ENCODE data around the gene PABPN1L. TPM values are rescaled to one million over a fixed set of nuclear protein-coding genes. Genes with fewer than 3 reads are reported as not detected.

PABPN1L gene, protein sequence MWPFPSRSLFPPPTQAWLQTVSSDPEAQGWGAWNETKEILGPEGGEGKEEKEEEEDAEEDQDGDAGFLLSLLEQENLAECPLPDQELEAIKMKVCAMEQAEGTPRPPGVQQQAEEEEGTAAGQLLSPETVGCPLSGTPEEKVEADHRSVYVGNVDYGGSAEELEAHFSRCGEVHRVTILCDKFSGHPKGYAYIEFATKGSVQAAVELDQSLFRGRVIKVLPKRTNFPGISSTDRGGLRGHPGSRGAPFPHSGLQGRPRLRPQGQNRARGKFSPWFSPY
- not detected in 2 replicates for total RNA-seq

GRCh38 chr16:88866151-88866920 is at the start of gene PABPN1L:
TSS of gene PABPN1L (minus strand) at chr16:88866660. CDS start at chr16:88866606, 54 bp downstream.

DNA sequence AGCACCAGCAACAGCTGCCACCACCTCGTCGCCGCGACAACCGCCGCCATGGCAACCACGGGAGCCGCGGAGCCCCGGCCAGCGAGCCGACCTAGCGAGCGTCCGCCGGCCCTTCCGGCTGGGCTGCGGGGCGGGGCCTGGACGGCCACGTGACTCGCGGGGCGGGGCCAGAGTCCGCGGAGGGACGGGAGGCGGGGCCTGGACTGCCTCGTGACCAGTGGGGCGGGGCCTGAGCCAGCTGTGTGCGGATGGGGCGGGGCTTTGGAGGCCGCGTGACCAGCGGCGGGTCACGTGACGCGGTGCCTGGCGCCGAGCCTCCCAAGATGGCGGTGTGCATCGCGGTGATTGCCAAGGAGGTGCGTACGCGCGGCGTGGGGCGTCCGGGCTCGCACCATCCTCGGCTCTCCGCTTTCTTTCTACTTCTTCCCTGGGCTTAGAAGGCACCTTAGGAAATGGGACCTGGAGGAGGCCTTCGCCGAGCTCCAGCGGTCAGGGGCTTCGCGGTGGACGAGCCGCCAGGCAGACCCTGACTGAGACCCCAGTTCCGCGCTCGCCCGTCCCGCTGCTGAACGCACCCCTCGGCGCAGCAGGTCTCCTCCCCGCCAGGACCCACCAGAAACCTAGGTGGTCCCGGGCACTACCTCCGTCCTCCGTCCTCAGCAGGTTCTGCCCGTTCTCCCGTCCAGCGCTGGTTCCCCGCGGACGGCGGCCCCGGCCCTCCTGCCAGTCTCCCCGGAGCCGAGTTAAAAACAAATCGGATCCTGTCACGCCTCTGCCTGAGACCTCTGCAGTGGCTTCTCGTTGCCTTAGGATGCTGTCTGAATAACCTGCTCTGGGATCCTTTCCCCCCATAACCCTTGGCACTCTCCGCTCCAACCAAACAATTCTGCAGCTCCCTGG is 9.4 kb downstream of the PABPN1L start, which contains the start of the genes GALNS and TRAPPC2L:
GALNS (minus strand) TSS at position 120 of the 900 bp plus-strand sequence; CDS start at position 50, 70 bp downstream.
TRAPPC2L (plus strand) TSS at position 300 of the 900 bp plus-strand sequence; CDS start at position 324, 24 bp downstream.

Other genes with a start within 250 kb of the PABPN1L start
- gene IL17C, start 228.1 kb downstream of the PABPN1L start, total RNA-seq, result not detected in 2 replicates
- 206 and 327 TPM in 2 replicates for gene CYBA, start 215.6 kb downstream of the PABPN1L start, total RNA-seq
- gene MVD, start 203.6 kb downstream of the PABPN1L start, total RNA-seq, result 68.3 and 118 TPM in 2 replicates
- gene SNAI3, start 180.2 kb downstream of the PABPN1L start, total RNA-seq, result 0.33 TPM in 1 of 2 replicates, not detected in the other
- gene RNF166, start 160.3 kb downstream of the PABPN1L start, total RNA-seq, result 7.3 and 18.4 TPM in 2 replicates
- gene CTU2, start 160.2 kb downstream of the PABPN1L start, total RNA-seq, result 11.5 and 16.7 TPM in 2 replicates
- gene PIEZO1, start 81.4 kb downstream of the PABPN1L start, total RNA-seq, result 215 and 304 TPM in 2 replicates
- gene CDT1, start 62.9 kb downstream of the PABPN1L start, total RNA-seq, result 3.3 and 10.9 TPM in 2 replicates
- 90.6 and 121 TPM in 2 replicates for gene APRT, start 54.7 kb downstream of the PABPN1L start, total RNA-seq
- 34.9 and 57.7 TPM in 2 replicates for gene GALNS, start 9.7 kb downstream of the PABPN1L start, total RNA-seq
- gene TRAPPC2L, start 9.5 kb downstream of the PABPN1L start, total RNA-seq, result 49.8 and 62.8 TPM in 2 replicates
- 0.17 TPM in 1 of 2 replicates, not detected in the other for gene CBFA2T3, start 110.5 kb upstream of the PABPN1L start, total RNA-seq
- gene ACSF3, start 227.2 kb upstream of the PABPN1L start, total RNA-seq, result 31.7 and 33.7 TPM in 2 replicates